GM19397 (cell line): Measurements from ENCODE around the gene CDYL.

Experiments used
- ATAC-seq: cut with Tn5 transposase; IDR thresholded peaks from one replicate; pipeline ENCODE4 v1.9.1; 2021; ENCODE audit warnings: mild to moderate bottlenecking, moderate library complexity; ENCODE audit not compliant: unreplicated experiment

CDYL gene

GRCh38 chr6:4776131-4776492, at the start of gene CDYL:
CDYL (plus strand) TSS chr6:4776404; CDS start chr6:4776784, 380 bp downstream.
- peak; percentile 67 for ATAC-seq

- no peak for ATAC-seq
Measured at GRCh38 chr6:4726645-4727044, 49.6 kb upstream of the CDYL start.

GRCh38 chr6:4727217-4727616, 49.0 kb upstream of the CDYL start:
- ATAC-seq: no peak

- ATAC-seq: no peak
Measured at GRCh38 chr6:4727671-4728435, 48.4 kb upstream of the CDYL start.

GRCh38 chr6:4728436-4728769, 47.8 kb upstream of the CDYL start:
- ATAC-seq: no peak

- ATAC-seq: no peak
Measured at GRCh38 chr6:4728926-4729325, 47.3 kb upstream of the CDYL start.

- ATAC-seq: no peak
Measured at GRCh38 chr6:4731996-4732395, 44.2 kb upstream of the CDYL start.

GRCh38 chr6:4732691-4733315, 43.4 kb upstream of the CDYL start:
- ATAC-seq: no peak

- ATAC-seq: no peak
Measured at GRCh38 chr6:4736371-4736873, 39.8 kb upstream of the CDYL start.

GRCh38 chr6:4740032-4740431, 36.2 kb upstream of the CDYL start:
- ATAC-seq: no peak

- ATAC-seq: no peak
Measured at GRCh38 chr6:4743062-4743461, 33.1 kb upstream of the CDYL start.

- no peak for ATAC-seq
Measured at GRCh38 chr6:4743926-4744325, 32.3 kb upstream of the CDYL start.

GRCh38 chr6:4747588-4747987, 28.6 kb upstream of the CDYL start:
- ATAC-seq: no peak

- ATAC-seq: no peak
Measured at GRCh38 chr6:4751823-4752464, 24.3 kb upstream of the CDYL start.

- no peak for ATAC-seq
Measured at GRCh38 chr6:4756247-4756646, 20.0 kb upstream of the CDYL start.

GRCh38 chr6:4759997-4760396, 16.2 kb upstream of the CDYL start:
- no peak for ATAC-seq

GRCh38 chr6:4760773-4761172, 15.4 kb upstream of the CDYL start:
- no peak for ATAC-seq

- no peak for ATAC-seq
Measured at GRCh38 chr6:4762294-4762693, 13.9 kb upstream of the CDYL start.

- no peak for ATAC-seq
Measured at GRCh38 chr6:4763921-4764320, 12.3 kb upstream of the CDYL start.

GRCh38 chr6:4768815-4769214, 7.4 kb upstream of the CDYL start:
- ATAC-seq: no peak

GRCh38 chr6:4772750-4773149, 3.5 kb upstream of the CDYL start:
- no peak for ATAC-seq

- ATAC-seq: no peak
Measured at GRCh38 chr6:4773181-4773580, 3.0 kb upstream of the CDYL start.
